ENCODE measurements around the gene D2HGDH.

Gene D2HGDH

GRCh38 chr2:241702155-241703031 lies 32.0 kb upstream of the D2HGDH start:
- DNase-seq (ENCODE audit: insufficient read length, low spot score): peak; percentile 93
- no peak for TF ChIP-seq POU2F2 (IDR thresholded peaks at IDR 0.05; ENCODE audit: low read depth, low read length)
- no peak for TF ChIP-seq TAF1 (IDR thresholded peaks at IDR 0.05; ENCODE audit: low read depth, low read length)
- TF ChIP-seq SPI1 (IDR thresholded peaks at IDR 0.05; ENCODE audit: low read depth, low read length): no peak
- TF ChIP-seq POLR2A (IDR thresholded peaks at IDR 0.05; ENCODE audit: low read depth, low read length): no peak
- TF ChIP-seq POLR2AphosphoS5 (IDR thresholded peaks at IDR 0.05; ENCODE audit: low read depth, low read length): no peak
- no peak for TF ChIP-seq PAX5 (IDR thresholded peaks at IDR 0.05; ENCODE audit: insufficient read depth, low read length, severe bottlenecking)
- peak; percentile 97 for FAIRE-seq

DNA sequence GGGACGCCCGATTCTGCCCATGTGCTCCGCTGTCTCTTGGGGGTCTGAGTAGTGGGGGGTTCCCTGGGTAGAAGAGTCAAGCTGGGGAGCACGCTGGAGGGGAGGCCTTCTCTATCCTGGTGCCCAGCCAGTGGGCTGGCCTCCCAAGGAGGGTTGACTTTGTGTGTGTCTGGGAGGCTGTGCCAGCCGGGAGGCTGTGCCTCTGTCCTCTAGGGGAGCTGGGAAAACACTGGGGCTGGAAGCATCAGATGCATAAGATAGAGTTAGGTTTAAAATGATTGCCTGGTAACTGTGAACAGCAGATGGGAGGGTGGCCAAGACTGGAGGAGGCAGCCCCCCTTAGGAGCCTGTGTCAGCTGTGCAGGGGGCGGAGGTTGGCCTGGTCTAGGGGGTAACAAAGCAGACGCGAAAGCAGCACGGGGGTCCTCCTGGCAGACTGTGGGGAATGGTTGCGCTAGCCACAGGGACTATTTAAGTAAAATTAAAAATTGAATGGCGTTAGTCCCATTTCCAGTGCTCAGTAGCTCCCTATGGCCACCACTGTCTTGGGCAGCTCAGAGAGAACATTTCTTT lies 31.3 kb upstream of the D2HGDH start:
- FAIRE-seq: no peak
- no peak for TF ChIP-seq POLR2A (IDR thresholded peaks at IDR 0.05; ENCODE audit: low read depth, low read length)
- TF ChIP-seq PAX5 (IDR thresholded peaks at IDR 0.05; ENCODE audit: insufficient read depth, low read length, severe bottlenecking): no peak
- TF ChIP-seq POLR2AphosphoS5 (IDR thresholded peaks at IDR 0.05; ENCODE audit: low read depth, low read length): no peak
- no peak for TF ChIP-seq SPI1 (IDR thresholded peaks at IDR 0.05; ENCODE audit: low read depth, low read length)
- no peak for DNase-seq (ENCODE audit: insufficient read length, low spot score)

DNA sequence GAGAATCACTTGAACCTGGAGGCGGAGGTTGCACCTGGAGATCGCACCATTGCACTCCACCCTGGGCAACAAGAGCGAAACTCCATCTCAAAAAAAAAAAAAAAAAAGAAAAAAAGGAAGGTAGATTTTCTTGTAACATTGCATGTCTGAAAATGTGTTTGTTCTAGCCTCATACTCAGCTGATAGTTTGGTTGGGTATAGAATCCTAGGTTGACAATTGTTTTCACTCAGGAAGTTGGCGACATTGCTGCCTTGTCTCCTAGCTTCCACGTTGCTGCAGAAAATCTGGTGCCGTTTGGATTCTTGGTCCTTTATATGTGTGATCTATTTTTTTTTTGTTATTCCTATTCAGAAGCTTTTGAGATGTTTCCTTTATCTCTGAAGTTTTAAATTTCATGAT lies 27.9 kb upstream of the D2HGDH start:
- DNase-seq (ENCODE audit: insufficient read length, low spot score) (no peak), FAIRE-seq (no peak)
- TF ChIP-seq POLR2AphosphoS5 (IDR thresholded peaks at IDR 0.05; ENCODE audit: low read depth, low read length) (no peak), POLR2A (IDR thresholded peaks at IDR 0.05; ENCODE audit: low read depth, low read length) (no peak), POU2F2 (IDR thresholded peaks at IDR 0.05; ENCODE audit: low read depth, low read length) (no peak), PAX5 (IDR thresholded peaks at IDR 0.05; ENCODE audit: insufficient read depth, low read length, severe bottlenecking) (no peak), SPI1 (IDR thresholded peaks at IDR 0.05; ENCODE audit: low read depth, low read length) (no peak), TAF1 (IDR thresholded peaks at IDR 0.05; ENCODE audit: low read depth, low read length) (no peak)

DNA sequence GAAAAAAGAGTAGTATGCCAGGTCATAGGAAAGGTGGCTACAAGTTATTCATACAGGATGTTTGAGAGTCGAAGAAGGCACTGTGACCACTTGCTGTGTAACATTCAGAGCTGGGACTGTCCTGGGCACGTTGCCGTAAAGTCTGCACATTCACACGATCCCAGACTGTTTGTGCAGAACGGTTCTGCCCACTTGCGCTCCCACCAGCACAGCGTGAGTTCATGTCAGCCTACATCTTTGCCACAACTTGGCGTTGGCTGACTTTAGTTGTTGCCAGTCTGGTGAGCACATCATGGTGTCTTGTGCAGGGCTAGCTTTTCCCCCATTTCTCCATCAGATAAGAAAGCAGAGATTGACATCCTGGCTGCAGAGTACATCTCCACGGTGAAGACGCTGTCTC lies 25.6 kb upstream of the D2HGDH start:
- TF ChIP-seq SPI1 (IDR thresholded peaks at IDR 0.05; ENCODE audit: low read depth, low read length): no peak
- TF ChIP-seq POLR2A (IDR thresholded peaks at IDR 0.05; ENCODE audit: low read depth, low read length): no peak
- no peak for TF ChIP-seq PAX5 (IDR thresholded peaks at IDR 0.05; ENCODE audit: insufficient read depth, low read length, severe bottlenecking)
- no peak for TF ChIP-seq POLR2AphosphoS5 (IDR thresholded peaks at IDR 0.05; ENCODE audit: low read depth, low read length)
- TF ChIP-seq TAF1 (IDR thresholded peaks at IDR 0.05; ENCODE audit: low read depth, low read length): no peak
- no peak for TF ChIP-seq POU2F2 (IDR thresholded peaks at IDR 0.05; ENCODE audit: low read depth, low read length)
- no peak for FAIRE-seq

GRCh38 chr2:241719093-241719492 lies 15.3 kb upstream of the D2HGDH start:
- no peak for FAIRE-seq
- no peak for DNase-seq (ENCODE audit: insufficient read length, low spot score)
- no peak for TF ChIP-seq SPI1 (IDR thresholded peaks at IDR 0.05; ENCODE audit: low read depth, low read length)
- TF ChIP-seq POU2F2 (IDR thresholded peaks at IDR 0.05; ENCODE audit: low read depth, low read length): no peak
- no peak for TF ChIP-seq TAF1 (IDR thresholded peaks at IDR 0.05; ENCODE audit: low read depth, low read length)
- no peak for TF ChIP-seq POLR2A (IDR thresholded peaks at IDR 0.05; ENCODE audit: low read depth, low read length)
- TF ChIP-seq POLR2AphosphoS5 (IDR thresholded peaks at IDR 0.05; ENCODE audit: low read depth, low read length): no peak
- no peak for TF ChIP-seq PAX5 (IDR thresholded peaks at IDR 0.05; ENCODE audit: insufficient read depth, low read length, severe bottlenecking)

More for the DNA sequence above, 25.6 kb upstream of the D2HGDH start:
- DNase-seq (ENCODE audit: insufficient read length, low spot score): no peak

DNA sequence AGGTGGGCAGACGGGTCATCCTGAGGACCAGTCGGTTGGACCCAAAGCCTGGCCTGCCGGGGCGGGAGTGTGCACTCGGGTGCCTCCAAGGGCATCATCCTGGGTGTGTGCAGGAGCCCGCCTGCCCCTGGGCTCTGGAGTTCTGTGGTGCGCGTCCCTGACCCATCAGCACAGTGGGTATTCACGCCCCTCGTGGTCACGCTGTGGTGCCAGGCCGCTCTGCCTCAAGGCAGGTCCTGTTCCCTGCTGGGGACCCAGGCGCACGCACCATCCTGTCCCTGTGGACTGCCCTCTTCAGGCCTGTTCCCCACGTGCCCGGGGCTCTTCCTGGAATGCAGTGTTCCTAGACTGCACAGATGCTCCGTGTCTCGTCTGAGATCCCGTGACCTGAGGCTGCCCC lies 14.3 kb upstream of the D2HGDH start:
- TF ChIP-seq TAF1 (IDR thresholded peaks at IDR 0.05; ENCODE audit: low read depth, low read length) (no peak), POLR2AphosphoS5 (IDR thresholded peaks at IDR 0.05; ENCODE audit: low read depth, low read length) (0 out of 2 replicates have a peak, but pooled peaks have one; percentile 9), POLR2A (IDR thresholded peaks at IDR 0.05; ENCODE audit: low read depth, low read length) (peak; percentile 39; the same call in 1 of the 2 replicates)
- FAIRE-seq (no peak), DNase-seq (ENCODE audit: insufficient read length, low spot score) (no peak)

GRCh38 chr2:241720560-241720959 lies 13.9 kb upstream of the D2HGDH start:
- DNase-seq (ENCODE audit: insufficient read length, low spot score): no peak
- no peak for FAIRE-seq
- TF ChIP-seq POU2F2 (IDR thresholded peaks at IDR 0.05; ENCODE audit: low read depth, low read length) (no peak), PAX5 (IDR thresholded peaks at IDR 0.05; ENCODE audit: insufficient read depth, low read length, severe bottlenecking) (no peak), POLR2AphosphoS5 (IDR thresholded peaks at IDR 0.05; ENCODE audit: low read depth, low read length) (no peak), TAF1 (IDR thresholded peaks at IDR 0.05; ENCODE audit: low read depth, low read length) (no peak), POLR2A (IDR thresholded peaks at IDR 0.05; ENCODE audit: low read depth, low read length) (no peak), SPI1 (IDR thresholded peaks at IDR 0.05; ENCODE audit: low read depth, low read length) (no peak)

- no peak for FAIRE-seq
- TF ChIP-seq POLR2AphosphoS5 (IDR thresholded peaks at IDR 0.05; ENCODE audit: low read depth, low read length): peak; percentile 62; the same call in 1 of the 2 replicates
- TF ChIP-seq TAF1 (IDR thresholded peaks at IDR 0.05; ENCODE audit: low read depth, low read length): no peak
- TF ChIP-seq POU2F2 (IDR thresholded peaks at IDR 0.05; ENCODE audit: low read depth, low read length): no peak
- TF ChIP-seq POLR2A (IDR thresholded peaks at IDR 0.05; ENCODE audit: low read depth, low read length): peak; percentile 12; the same call in 1 of the 2 replicates
- TF ChIP-seq PAX5 (IDR thresholded peaks at IDR 0.05; ENCODE audit: insufficient read depth, low read length, severe bottlenecking): no peak
- no peak for TF ChIP-seq SPI1 (IDR thresholded peaks at IDR 0.05; ENCODE audit: low read depth, low read length)
- no peak for DNase-seq (ENCODE audit: insufficient read length, low spot score)
Measured at GRCh38 chr2:241721852-241722251, 12.6 kb upstream of the D2HGDH start.

DNA sequence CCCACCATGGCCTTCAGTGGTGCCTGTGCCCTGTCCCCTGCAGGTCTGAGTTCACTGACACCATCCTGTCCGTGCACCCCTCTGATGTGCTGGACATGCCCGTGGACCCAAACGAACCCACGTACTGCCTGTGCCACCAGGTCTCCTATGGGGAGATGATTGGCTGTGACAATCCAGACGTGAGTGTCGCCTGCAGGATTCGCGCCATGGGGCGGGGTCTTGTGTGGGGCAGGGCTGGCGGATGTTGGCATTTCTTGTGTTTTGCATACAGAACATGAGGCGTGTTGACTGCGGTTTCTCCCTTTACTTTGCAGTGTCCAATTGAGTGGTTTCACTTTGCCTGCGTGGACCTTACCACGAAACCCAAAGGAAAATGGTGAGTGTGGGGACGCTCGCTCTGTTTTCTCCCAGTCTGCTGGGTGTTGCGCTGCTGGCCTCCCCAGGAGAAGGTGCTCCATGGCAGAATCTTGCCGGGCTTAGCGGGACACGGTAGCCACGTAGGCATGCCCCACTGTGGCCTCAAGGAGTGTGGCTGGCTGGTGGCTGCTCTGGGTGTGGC lies 11.5 kb upstream of the D2HGDH start:
- no peak for DNase-seq (ENCODE audit: insufficient read length, low spot score)
- FAIRE-seq: peak; percentile 9
- 0 out of 2 replicates have a peak, but pooled peaks have one; percentile 17 for TF ChIP-seq POLR2AphosphoS5 (IDR thresholded peaks at IDR 0.05; ENCODE audit: low read depth, low read length)
- no peak for TF ChIP-seq POU2F2 (IDR thresholded peaks at IDR 0.05; ENCODE audit: low read depth, low read length)
